ENCODE measurements around the gene METTL16. TPM values are rescaled to one million over a fixed set of nuclear protein-coding genes. Genes with fewer than 3 reads are reported as not detected.

METTL16 gene
- total and polyA plus RNA-seq, 4 donors = 4.1 to 8.9 (median 6.6) TPM

DNA sequence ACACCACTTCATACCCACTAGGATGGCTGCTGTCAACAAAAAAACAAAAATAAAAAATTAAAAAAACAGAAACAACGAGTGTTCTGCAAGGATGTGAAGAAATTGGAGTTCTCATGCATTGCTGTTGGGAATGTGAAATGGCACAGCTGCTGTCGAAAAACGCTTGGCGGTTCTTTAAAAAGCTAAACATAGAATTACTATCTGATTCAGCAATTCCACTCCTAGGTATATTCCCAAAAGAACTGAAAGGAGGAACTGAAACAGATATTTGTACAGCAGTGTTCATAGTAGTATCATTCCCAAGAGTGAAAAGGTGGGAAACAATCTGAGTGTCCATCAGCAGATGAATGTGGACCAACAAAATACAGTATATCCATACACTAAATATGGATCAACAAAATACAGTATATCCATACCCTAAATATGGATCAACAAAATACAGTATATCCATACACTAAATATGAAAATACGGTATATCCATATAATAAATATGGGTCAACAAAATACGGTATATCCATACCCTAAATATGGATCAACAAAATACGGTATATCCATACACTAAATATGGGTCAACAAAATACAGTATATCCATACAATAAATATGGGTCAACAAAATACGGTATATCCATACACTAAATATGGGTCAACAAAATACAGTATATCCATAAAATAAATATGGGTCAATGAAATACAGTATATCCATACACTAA, 8.7 kb downstream of the METTL16 start:
- Histone ChIP-seq H3K4me3 (ENCODE audit: low read depth in 1 of 3, low read length in 3 of 3) (no peak overlapping the region), H3K4me1 (ENCODE audit: control insufficient read depth in 4 of 4, insufficient read depth in 4 of 4, low read length in 3 of 4) (peaks cover 0 to 1% (median 0%) of the 10 kb centered on the region in 4 donors), H3K27ac (ENCODE audit: low read depth in 1 of 2, low read length in 2 of 2) (no peak overlapping the region), H3K36me3 (ENCODE audit: control insufficient read depth in 4 of 4, insufficient read depth in 3 of 4, low read depth in 1 of 4, low read length in 3 of 4) (peaks cover 2 to 17% (median 4%) of the 10 kb centered on the region in 4 donors), H3K9ac (ENCODE audit: low read depth in 1 of 2, low read length in 2 of 2) (no peak overlapping the region), H3K9me3 (ENCODE audit: control insufficient read depth in 4 of 4, low read length in 3 of 4) (no peaks in the 10 kb centered on the region), H3K27me3 (ENCODE audit: control insufficient read depth in 4 of 4, insufficient read depth in 4 of 4, low read length in 3 of 4) (no peaks in the 10 kb centered on the region)
- WGBS = 95% methylated on average over 8 of the region's 8 CpGs
- TF ChIP-seq, protein P1, sequence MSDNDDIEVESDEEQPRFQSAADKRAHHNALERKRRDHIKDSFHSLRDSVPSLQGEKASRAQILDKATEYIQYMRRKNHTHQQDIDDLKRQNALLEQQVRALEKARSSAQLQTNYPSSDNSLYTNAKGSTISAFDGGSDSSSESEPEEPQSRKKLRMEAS (IDR thresholded peaks at IDR 0.05) = no peak
- TF ChIP-seq HNF4G (IDR thresholded peaks at IDR 0.05) = no peak
- TF ChIP-seq, protein P2, sequence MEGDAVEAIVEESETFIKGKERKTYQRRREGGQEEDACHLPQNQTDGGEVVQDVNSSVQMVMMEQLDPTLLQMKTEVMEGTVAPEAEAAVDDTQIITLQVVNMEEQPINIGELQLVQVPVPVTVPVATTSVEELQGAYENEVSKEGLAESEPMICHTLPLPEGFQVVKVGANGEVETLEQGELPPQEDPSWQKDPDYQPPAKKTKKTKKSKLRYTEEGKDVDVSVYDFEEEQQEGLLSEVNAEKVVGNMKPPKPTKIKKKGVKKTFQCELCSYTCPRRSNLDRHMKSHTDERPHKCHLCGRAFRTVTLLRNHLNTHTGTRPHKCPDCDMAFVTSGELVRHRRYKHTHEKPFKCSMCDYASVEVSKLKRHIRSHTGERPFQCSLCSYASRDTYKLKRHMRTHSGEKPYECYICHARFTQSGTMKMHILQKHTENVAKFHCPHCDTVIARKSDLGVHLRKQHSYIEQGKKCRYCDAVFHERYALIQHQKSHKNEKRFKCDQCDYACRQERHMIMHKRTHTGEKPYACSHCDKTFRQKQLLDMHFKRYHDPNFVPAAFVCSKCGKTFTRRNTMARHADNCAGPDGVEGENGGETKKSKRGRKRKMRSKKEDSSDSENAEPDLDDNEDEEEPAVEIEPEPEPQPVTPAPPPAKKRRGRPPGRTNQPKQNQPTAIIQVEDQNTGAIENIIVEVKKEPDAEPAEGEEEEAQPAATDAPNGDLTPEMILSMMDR (IDR thresholded peaks at IDR 0.05; ENCODE audit: low read depth, low read length, missing input control) = no peak
- TF ChIP-seq YY1 (IDR thresholded peaks at IDR 0.05) = no peak
- no peak for TF ChIP-seq HNF4A (conservative IDR thresholded peaks at IDR 0.05)
- TF ChIP-seq, protein P3, sequence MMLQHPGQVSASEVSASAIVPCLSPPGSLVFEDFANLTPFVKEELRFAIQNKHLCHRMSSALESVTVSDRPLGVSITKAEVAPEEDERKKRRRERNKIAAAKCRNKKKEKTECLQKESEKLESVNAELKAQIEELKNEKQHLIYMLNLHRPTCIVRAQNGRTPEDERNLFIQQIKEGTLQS (IDR thresholded peaks at IDR 0.05) = no peak
- TF ChIP-seq EGR1 (IDR thresholded peaks at IDR 0.05; ENCODE audit: low read depth in 2 of 2) = no peak
- no peak for TF ChIP-seq SP1 (IDR thresholded peaks at IDR 0.05)
- no peak for TF ChIP-seq GABPA (IDR thresholded peaks at IDR 0.05 in 1 of 2, conservative IDR thresholded peaks at IDR 0.05 in 1 of 2)
- TF ChIP-seq, protein P4, sequence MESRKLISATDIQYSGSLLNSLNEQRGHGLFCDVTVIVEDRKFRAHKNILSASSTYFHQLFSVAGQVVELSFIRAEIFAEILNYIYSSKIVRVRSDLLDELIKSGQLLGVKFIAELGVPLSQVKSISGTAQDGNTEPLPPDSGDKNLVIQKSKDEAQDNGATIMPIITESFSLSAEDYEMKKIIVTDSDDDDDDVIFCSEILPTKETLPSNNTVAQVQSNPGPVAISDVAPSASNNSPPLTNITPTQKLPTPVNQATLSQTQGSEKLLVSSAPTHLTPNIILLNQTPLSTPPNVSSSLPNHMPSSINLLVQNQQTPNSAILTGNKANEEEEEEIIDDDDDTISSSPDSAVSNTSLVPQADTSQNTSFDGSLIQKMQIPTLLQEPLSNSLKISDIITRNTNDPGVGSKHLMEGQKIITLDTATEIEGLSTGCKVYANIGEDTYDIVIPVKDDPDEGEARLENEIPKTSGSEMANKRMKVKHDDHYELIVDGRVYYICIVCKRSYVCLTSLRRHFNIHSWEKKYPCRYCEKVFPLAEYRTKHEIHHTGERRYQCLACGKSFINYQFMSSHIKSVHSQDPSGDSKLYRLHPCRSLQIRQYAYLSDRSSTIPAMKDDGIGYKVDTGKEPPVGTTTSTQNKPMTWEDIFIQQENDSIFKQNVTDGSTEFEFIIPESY (IDR thresholded peaks at IDR 0.05) = no peak
- no peak for TF ChIP-seq JUND (IDR thresholded peaks at IDR 0.05)
- no peak for TF ChIP-seq FOXA1 (IDR thresholded peaks at IDR 0.05)
- no peak for TF ChIP-seq TAF1 (conservative IDR thresholded peaks at IDR 0.05)
- no peak for DNase-seq (ENCODE audit: low spot score)

DNA sequence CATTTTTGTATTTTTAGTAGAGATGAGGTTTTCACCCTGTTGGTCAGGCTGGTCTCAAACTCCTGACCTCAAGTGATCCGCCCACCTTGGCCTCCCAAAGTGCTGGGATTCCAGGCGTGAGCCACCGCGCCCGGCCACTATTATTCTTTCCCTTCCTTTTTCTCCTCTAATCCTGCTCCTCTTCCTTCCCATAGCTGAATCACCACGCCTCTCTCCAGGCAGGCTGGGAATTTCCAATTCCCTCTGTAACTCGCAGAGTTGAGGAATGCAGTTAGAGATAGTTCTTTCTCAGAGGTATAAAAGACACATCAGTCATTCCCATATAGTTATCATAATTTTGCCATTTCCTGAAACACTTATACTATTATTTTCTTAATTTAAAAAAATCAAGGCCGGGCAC, 11.2 kb downstream of the METTL16 start:
- Histone ChIP-seq H3K9ac (ENCODE audit: low read depth in 1 of 2, low read length in 2 of 2) (no peak overlapping the region), H3K27ac (ENCODE audit: low read depth in 1 of 2, low read length in 2 of 2) (no peak overlapping the region), H3K4me1 (ENCODE audit: control insufficient read depth in 4 of 4, insufficient read depth in 4 of 4, low read length in 3 of 4) (peaks cover 0 to 1% (median 0%) of the 10 kb centered on the region in 4 donors), H3K4me3 (ENCODE audit: low read depth in 1 of 3, low read length in 3 of 3) (no peak overlapping the region), H3K27me3 (ENCODE audit: control insufficient read depth in 4 of 4, insufficient read depth in 4 of 4, low read length in 3 of 4) (no peaks in the 10 kb centered on the region), H3K36me3 (ENCODE audit: control insufficient read depth in 4 of 4, insufficient read depth in 3 of 4, low read depth in 1 of 4, low read length in 3 of 4) (peaks cover 2 to 21% (median 8%) of the 10 kb centered on the region in 4 donors), H3K9me3 (ENCODE audit: control insufficient read depth in 4 of 4, low read length in 3 of 4) (no peaks in the 10 kb centered on the region)
- TF ChIP-seq FOXA2 (IDR thresholded peaks at IDR 0.05) = no peak
- TF ChIP-seq RXRA (IDR thresholded peaks at IDR 0.05) = no peak
- TF ChIP-seq, protein P5, sequence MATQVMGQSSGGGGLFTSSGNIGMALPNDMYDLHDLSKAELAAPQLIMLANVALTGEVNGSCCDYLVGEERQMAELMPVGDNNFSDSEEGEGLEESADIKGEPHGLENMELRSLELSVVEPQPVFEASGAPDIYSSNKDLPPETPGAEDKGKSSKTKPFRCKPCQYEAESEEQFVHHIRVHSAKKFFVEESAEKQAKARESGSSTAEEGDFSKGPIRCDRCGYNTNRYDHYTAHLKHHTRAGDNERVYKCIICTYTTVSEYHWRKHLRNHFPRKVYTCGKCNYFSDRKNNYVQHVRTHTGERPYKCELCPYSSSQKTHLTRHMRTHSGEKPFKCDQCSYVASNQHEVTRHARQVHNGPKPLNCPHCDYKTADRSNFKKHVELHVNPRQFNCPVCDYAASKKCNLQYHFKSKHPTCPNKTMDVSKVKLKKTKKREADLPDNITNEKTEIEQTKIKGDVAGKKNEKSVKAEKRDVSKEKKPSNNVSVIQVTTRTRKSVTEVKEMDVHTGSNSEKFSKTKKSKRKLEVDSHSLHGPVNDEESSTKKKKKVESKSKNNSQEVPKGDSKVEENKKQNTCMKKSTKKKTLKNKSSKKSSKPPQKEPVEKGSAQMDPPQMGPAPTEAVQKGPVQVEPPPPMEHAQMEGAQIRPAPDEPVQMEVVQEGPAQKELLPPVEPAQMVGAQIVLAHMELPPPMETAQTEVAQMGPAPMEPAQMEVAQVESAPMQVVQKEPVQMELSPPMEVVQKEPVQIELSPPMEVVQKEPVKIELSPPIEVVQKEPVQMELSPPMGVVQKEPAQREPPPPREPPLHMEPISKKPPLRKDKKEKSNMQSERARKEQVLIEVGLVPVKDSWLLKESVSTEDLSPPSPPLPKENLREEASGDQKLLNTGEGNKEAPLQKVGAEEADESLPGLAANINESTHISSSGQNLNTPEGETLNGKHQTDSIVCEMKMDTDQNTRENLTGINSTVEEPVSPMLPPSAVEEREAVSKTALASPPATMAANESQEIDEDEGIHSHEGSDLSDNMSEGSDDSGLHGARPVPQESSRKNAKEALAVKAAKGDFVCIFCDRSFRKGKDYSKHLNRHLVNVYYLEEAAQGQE (IDR thresholded peaks at IDR 0.05) = no peak
- TF ChIP-seq FOXA1 (IDR thresholded peaks at IDR 0.05) = no peak
- no peak for TF ChIP-seq YY1 (IDR thresholded peaks at IDR 0.05)
- no peak for TF ChIP-seq GABPA (IDR thresholded peaks at IDR 0.05 in 1 of 2, conservative IDR thresholded peaks at IDR 0.05 in 1 of 2)
- TF ChIP-seq SP1 (IDR thresholded peaks at IDR 0.05) = no peak
- TF ChIP-seq HNF4A (conservative IDR thresholded peaks at IDR 0.05) = no peak
- TF ChIP-seq, protein P3 (IDR thresholded peaks at IDR 0.05) = no peak
- no peak for TF ChIP-seq TAF1 (conservative IDR thresholded peaks at IDR 0.05)
- TF ChIP-seq HNF4G (IDR thresholded peaks at IDR 0.05) = no peak
- TF ChIP-seq EGR1 (IDR thresholded peaks at IDR 0.05; ENCODE audit: low read depth in 2 of 2) = no peak
- TF ChIP-seq NR2F2 (IDR thresholded peaks at IDR 0.05) = no peak
- TF ChIP-seq, protein P1 (IDR thresholded peaks at IDR 0.05) = no peak
- TF ChIP-seq, protein P4 (IDR thresholded peaks at IDR 0.05) = no peak
- TF ChIP-seq JUND (IDR thresholded peaks at IDR 0.05) = no peak
- WGBS = 90% methylated on average over 8 of the region's 8 CpGs
- no peak for DNase-seq (ENCODE audit: low spot score)
